ENCODE measurements around the gene PCK1.

The PCK1 gene

GRCh38 chr20:57546956-57547649 is 13.8 kb upstream of the PCK1 start:
- H3K4me1 ChIP-seq (ENCODE audit: control insufficient read depth in 2 of 2, insufficient read depth in 2 of 2, low read length in 2 of 2), result peaks cover 23 to 31% of the 10 kb centered on the region in 2 donors
- no peak overlapping the region for H3K4me3 ChIP-seq (ENCODE audit: low read length in 2 of 2)
- H3K27ac ChIP-seq (ENCODE audit: low read depth in 2 of 2, low read length in 2 of 2), result no peak overlapping the region
- H3K9me3 ChIP-seq (ENCODE audit: control insufficient read depth in 2 of 2, low read length in 2 of 2), result no peaks in the 10 kb centered on the region
- H3K36me3 ChIP-seq (ENCODE audit: control insufficient read depth in 2 of 2, insufficient read depth in 2 of 2, low read length in 2 of 2), result no peaks in the 10 kb centered on the region
- no peak overlapping the region for H3K9ac ChIP-seq (ENCODE audit: low read depth in 1 of 2, low read length in 2 of 2)
- H3K27me3 ChIP-seq (ENCODE audit: control insufficient read depth in 2 of 2, insufficient read depth in 2 of 2, low read length in 2 of 2), result no peaks in the 10 kb centered on the region

DNA sequence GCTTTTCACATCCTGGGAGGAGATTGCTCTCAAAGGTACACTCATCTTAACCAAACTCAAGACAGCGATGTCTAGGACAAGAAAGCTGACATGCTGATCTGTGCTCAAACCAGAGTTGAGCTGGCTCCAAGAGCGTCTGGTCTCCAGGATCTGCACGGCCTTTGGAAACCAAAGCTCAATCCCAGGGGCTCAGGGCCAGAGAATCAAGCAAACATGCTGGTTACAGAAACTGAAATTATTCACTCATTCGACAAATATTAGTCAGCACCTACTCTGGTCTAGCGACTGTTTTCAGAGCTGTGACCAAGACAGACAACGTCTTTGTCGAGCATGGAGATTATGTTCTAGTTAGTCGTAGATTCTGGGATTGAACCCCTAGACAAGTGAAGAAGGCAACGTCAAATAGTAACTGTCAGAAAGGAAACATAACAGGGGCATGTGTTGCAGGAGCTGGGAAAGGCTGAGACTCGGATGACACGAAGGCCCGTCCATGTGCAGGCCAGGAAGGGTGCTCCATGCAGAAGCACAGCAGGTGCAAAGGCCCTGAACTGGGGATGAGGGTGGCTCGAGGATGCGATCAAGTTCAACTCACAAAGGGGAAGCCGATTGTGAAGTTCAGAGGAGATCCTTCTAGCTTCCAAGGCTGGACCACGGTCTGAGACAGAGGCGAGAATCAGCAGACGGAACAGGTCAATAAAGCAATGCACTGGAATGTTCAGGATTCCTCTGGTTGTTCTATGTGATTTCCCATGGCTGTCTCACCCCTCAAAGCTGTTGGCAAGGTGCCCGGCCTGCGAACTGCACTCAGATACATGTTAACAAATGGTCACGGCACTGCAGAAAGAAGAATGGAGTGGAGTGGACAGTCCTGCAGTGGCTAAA is 12.5 kb upstream of the PCK1 start:
- H3K36me3 ChIP-seq (ENCODE audit: control insufficient read depth in 2 of 2, insufficient read depth in 2 of 2, low read length in 2 of 2), result no peaks in the 10 kb centered on the region
- H3K27ac ChIP-seq (ENCODE audit: low read depth in 2 of 2, low read length in 2 of 2), result no peak overlapping the region
- H3K9ac ChIP-seq (ENCODE audit: low read depth in 1 of 2, low read length in 2 of 2), result no peak overlapping the region
- H3K27me3 ChIP-seq (ENCODE audit: control insufficient read depth in 2 of 2, insufficient read depth in 2 of 2, low read length in 2 of 2), result no peaks in the 10 kb centered on the region
- no peaks in the 10 kb centered on the region for H3K9me3 ChIP-seq (ENCODE audit: control insufficient read depth in 2 of 2, low read length in 2 of 2)
- no peak overlapping the region for H3K4me3 ChIP-seq (ENCODE audit: low read length in 2 of 2)
- peaks cover 23 to 26% of the 10 kb centered on the region in 2 donors for H3K4me1 ChIP-seq (ENCODE audit: control insufficient read depth in 2 of 2, insufficient read depth in 2 of 2, low read length in 2 of 2)

- Histone ChIP-seq H3K4me3 (ENCODE audit: low read length in 2 of 2) (no peak overlapping the region), H3K36me3 (ENCODE audit: control insufficient read depth in 2 of 2, insufficient read depth in 2 of 2, low read length in 2 of 2) (no peaks in the 10 kb centered on the region), H3K27ac (ENCODE audit: low read depth in 2 of 2, low read length in 2 of 2) (no peak overlapping the region), H3K27me3 (ENCODE audit: control insufficient read depth in 2 of 2, insufficient read depth in 2 of 2, low read length in 2 of 2) (peaks cover 0 to 4% of the 10 kb centered on the region in 2 donors), H3K4me1 (ENCODE audit: control insufficient read depth in 2 of 2, insufficient read depth in 2 of 2, low read length in 2 of 2) (no peaks in the 10 kb centered on the region), H3K9ac (ENCODE audit: low read depth in 1 of 2, low read length in 2 of 2) (no peak overlapping the region), H3K9me3 (ENCODE audit: control insufficient read depth in 2 of 2, low read length in 2 of 2) (no peaks in the 10 kb centered on the region)
Observed at GRCh38 chr20:57552471-57552870, 8.4 kb upstream of the PCK1 start.

- Histone ChIP-seq H3K4me1 (ENCODE audit: control insufficient read depth in 2 of 2, insufficient read depth in 2 of 2, low read length in 2 of 2) (peaks cover 0 to 9% of the 10 kb centered on the region in 2 donors), H3K4me3 (ENCODE audit: low read length in 2 of 2) (no peak overlapping the region), H3K9ac (ENCODE audit: low read depth in 1 of 2, low read length in 2 of 2) (no peak overlapping the region), H3K9me3 (ENCODE audit: control insufficient read depth in 2 of 2, low read length in 2 of 2) (no peaks in the 10 kb centered on the region), H3K36me3 (ENCODE audit: control insufficient read depth in 2 of 2, insufficient read depth in 2 of 2, low read length in 2 of 2) (no peaks in the 10 kb centered on the region), H3K27ac (ENCODE audit: low read depth in 2 of 2, low read length in 2 of 2) (no peak overlapping the region), H3K27me3 (ENCODE audit: control insufficient read depth in 2 of 2, insufficient read depth in 2 of 2, low read length in 2 of 2) (peaks cover 0 to 4% of the 10 kb centered on the region in 2 donors)
Observed at GRCh38 chr20:57553376-57554018, 7.4 kb upstream of the PCK1 start.

DNA sequence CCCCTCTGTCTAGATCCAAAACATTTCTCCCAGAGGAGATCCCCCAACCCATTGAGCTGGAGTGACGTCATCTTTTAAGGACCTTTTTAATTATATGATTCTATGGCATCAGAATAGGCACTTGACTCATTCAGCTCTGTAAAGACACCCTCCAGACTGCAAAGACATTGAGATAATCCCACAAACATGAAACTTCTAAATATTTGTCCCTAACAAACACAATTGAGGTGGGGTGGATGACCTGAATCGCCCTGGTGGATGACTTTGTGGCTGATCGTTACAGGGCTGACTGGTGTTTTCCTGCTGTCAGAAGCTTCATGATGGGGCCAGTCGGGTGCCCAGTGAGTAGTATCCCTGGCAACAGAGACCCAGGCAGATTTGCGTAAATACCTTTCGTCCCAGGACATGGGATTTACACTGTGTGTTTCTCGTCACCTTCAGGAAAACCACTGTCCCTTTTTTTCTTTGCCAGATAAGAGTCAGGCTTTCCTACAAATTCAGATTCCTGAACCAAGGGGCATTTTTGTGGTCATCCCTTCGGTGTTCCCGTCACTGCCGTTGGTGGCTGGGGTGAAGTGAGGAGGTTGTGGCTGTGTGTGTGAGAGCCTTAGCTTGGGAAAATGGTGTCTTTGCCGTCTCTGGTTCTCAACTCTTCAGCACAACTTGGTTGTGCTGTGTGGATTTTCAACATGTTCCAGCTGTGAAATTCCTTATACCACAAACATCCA is 5.3 kb upstream of the PCK1 start:
- H3K4me3 ChIP-seq (ENCODE audit: low read length in 2 of 2), result no peak overlapping the region
- peaks cover 14 to 30% of the 10 kb centered on the region in 2 donors for H3K4me1 ChIP-seq (ENCODE audit: control insufficient read depth in 2 of 2, insufficient read depth in 2 of 2, low read length in 2 of 2)
- peaks cover 0 to 4% of the 10 kb centered on the region in 2 donors for H3K27me3 ChIP-seq (ENCODE audit: control insufficient read depth in 2 of 2, insufficient read depth in 2 of 2, low read length in 2 of 2)
- no peaks in the 10 kb centered on the region for H3K36me3 ChIP-seq (ENCODE audit: control insufficient read depth in 2 of 2, insufficient read depth in 2 of 2, low read length in 2 of 2)
- no peak overlapping the region for H3K9ac ChIP-seq (ENCODE audit: low read depth in 1 of 2, low read length in 2 of 2)
- no peaks in the 10 kb centered on the region for H3K9me3 ChIP-seq (ENCODE audit: control insufficient read depth in 2 of 2, low read length in 2 of 2)
- H3K27ac ChIP-seq (ENCODE audit: low read depth in 2 of 2, low read length in 2 of 2), result no peak overlapping the region

- Histone ChIP-seq H3K4me1 (ENCODE audit: control insufficient read depth in 2 of 2, insufficient read depth in 2 of 2, low read length in 2 of 2) (peaks cover 15 to 30% of the 10 kb centered on the region in 2 donors), H3K27ac (ENCODE audit: low read depth in 2 of 2, low read length in 2 of 2) (no peak overlapping the region), H3K27me3 (ENCODE audit: control insufficient read depth in 2 of 2, insufficient read depth in 2 of 2, low read length in 2 of 2) (peaks cover 0 to 4% of the 10 kb centered on the region in 2 donors), H3K9ac (ENCODE audit: low read depth in 1 of 2, low read length in 2 of 2) (no peak overlapping the region), H3K9me3 (ENCODE audit: control insufficient read depth in 2 of 2, low read length in 2 of 2) (no peaks in the 10 kb centered on the region), H3K4me3 (ENCODE audit: low read length in 2 of 2) (no peak overlapping the region), H3K36me3 (ENCODE audit: control insufficient read depth in 2 of 2, insufficient read depth in 2 of 2, low read length in 2 of 2) (peaks cover 2 to 3% of the 10 kb centered on the region in 2 donors)
Observed at GRCh38 chr20:57556980-57557274, 4.0 kb upstream of the PCK1 start.

DNA sequence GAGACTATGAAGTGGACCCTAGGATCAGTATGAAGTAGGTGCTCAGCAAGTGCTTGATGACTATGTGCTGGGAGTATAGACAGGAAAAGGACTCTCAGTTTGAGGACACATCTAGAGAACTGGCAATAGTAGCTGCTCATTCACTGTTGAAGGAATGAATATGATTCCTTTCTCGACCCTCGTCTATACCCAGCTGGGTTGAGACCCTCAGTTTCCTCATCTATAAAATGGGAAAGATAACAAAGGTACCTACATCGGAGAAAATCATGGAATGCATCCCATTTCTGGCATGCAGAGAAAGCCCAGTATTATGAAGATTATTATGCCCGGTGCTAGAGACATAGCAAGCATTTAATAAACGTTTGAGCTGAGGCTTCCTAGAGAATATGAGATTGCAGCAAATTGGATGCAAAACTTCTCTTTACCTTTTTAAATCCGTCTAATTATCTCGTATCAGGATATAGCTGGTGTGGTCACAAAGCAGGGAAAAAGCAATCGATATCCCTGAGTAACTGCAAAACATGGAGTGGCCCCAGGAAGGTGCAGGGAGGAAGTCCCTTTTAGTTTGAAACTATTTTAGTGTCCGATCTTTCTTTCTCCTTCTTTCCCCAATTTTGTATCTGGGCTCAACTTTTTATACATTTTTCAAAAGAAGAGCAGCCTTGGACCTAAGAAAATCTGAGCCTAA is 2.8 kb upstream of the PCK1 start:
- Histone ChIP-seq H3K4me1 (ENCODE audit: control insufficient read depth in 2 of 2, insufficient read depth in 2 of 2, low read length in 2 of 2) (peaks cover 21 to 39% of the 10 kb centered on the region in 2 donors), H3K27ac (ENCODE audit: low read depth in 2 of 2, low read length in 2 of 2) (peak overlapping the region; percentile 93 to 95), H3K9ac (ENCODE audit: low read depth in 1 of 2, low read length in 2 of 2) (peak overlapping the region in 1 of 2 donors; percentile 48), H3K9me3 (ENCODE audit: control insufficient read depth in 2 of 2, low read length in 2 of 2) (no peaks in the 10 kb centered on the region), H3K4me3 (ENCODE audit: low read length in 2 of 2) (no peak overlapping the region), H3K36me3 (ENCODE audit: control insufficient read depth in 2 of 2, insufficient read depth in 2 of 2, low read length in 2 of 2) (peaks cover 11 to 13% of the 10 kb centered on the region in 2 donors), H3K27me3 (ENCODE audit: control insufficient read depth in 2 of 2, insufficient read depth in 2 of 2, low read length in 2 of 2) (peaks cover 0 to 4% of the 10 kb centered on the region in 2 donors)

DNA sequence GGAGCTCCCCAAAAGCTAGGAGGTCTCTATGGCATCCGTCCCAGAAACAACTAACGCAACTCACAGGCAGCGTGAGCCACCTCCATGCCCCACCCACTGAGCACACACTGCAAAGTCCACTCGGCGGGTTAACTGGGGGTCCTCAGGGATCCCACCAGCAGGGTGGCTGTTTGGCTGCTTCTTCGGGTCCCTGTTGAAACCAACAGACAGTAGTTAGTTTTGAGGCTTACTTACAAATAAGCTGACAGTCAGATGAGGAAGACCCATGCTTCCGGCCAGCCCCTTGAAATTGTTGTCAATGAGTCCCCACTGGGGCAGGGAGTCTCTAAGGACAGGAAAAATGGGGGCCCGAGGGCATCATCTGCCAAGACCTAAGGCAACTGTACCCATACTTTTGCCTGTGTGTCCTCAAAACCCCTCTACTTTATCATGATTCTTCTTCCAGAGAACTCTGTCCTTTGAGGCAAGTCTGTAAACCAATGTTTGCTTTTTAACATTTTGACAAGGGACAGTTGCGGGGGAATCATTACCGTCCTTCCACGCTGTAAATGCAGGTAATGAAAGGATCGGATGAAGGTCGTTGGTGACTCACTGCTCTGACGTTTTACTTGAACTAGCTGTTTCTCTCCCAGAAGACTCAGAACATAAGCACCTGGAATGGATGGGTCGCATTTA is 2.2 kb upstream of the PCK1 start:
- Histone ChIP-seq H3K4me3 (ENCODE audit: low read length in 2 of 2) (no peak overlapping the region), H3K27me3 (ENCODE audit: control insufficient read depth in 2 of 2, insufficient read depth in 2 of 2, low read length in 2 of 2) (peaks cover 0 to 4% of the 10 kb centered on the region in 2 donors), H3K9me3 (ENCODE audit: control insufficient read depth in 2 of 2, low read length in 2 of 2) (no peaks in the 10 kb centered on the region), H3K4me1 (ENCODE audit: control insufficient read depth in 2 of 2, insufficient read depth in 2 of 2, low read length in 2 of 2) (peaks cover 21 to 45% of the 10 kb centered on the region in 2 donors), H3K36me3 (ENCODE audit: control insufficient read depth in 2 of 2, insufficient read depth in 2 of 2, low read length in 2 of 2) (peaks cover 18 to 20% of the 10 kb centered on the region in 2 donors), H3K9ac (ENCODE audit: low read depth in 1 of 2, low read length in 2 of 2) (peak overlapping the region in 1 of 2 donors; percentile 48), H3K27ac (ENCODE audit: low read depth in 2 of 2, low read length in 2 of 2) (peak overlapping the region; percentile 93 to 95)

- Histone ChIP-seq H3K36me3 (ENCODE audit: control insufficient read depth in 2 of 2, insufficient read depth in 2 of 2, low read length in 2 of 2) (peaks cover 23 to 25% of the 10 kb centered on the region in 2 donors), H3K4me1 (ENCODE audit: control insufficient read depth in 2 of 2, insufficient read depth in 2 of 2, low read length in 2 of 2) (peaks cover 24 to 50% of the 10 kb centered on the region in 2 donors), H3K27me3 (ENCODE audit: control insufficient read depth in 2 of 2, insufficient read depth in 2 of 2, low read length in 2 of 2) (peaks cover 0 to 4% of the 10 kb centered on the region in 2 donors), H3K9me3 (ENCODE audit: control insufficient read depth in 2 of 2, low read length in 2 of 2) (no peaks in the 10 kb centered on the region), H3K9ac (ENCODE audit: low read depth in 1 of 2, low read length in 2 of 2) (peak overlapping the region in 1 of 2 donors; percentile 48), H3K27ac (ENCODE audit: low read depth in 2 of 2, low read length in 2 of 2) (peak overlapping the region; percentile 93 to 95), H3K4me3 (ENCODE audit: low read length in 2 of 2) (no peak overlapping the region)
Observed at GRCh38 chr20:57559289-57559634, 1.6 kb upstream of the PCK1 start.

Data from mucosa of rectum (tissue), 2 donors.